ENCODE measurements around the gene SRSF5.

SRSF5 gene

DNA sequence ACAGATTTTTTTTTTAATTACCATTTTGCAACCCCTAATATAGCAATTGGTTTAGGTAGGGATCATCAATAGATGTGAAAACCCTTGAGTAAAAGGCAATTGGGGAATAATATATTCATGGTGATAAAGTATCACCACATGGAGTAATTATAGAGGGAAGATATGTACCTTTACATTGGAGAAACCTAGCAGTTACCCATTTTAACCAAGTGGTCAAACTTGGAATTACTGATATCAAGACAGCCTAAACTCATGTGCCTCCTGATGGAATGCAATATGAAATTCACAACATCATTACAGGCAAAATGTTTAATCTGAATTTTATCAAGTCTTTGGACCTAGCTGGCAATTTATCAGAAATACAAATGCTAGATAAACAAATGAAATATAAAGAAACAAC is 36.8 kb downstream of the SRSF5 start:
- no peak for DNase-seq (ENCODE audit: low read depth in 2 of 2)
- TF ChIP-seq, protein P1, sequence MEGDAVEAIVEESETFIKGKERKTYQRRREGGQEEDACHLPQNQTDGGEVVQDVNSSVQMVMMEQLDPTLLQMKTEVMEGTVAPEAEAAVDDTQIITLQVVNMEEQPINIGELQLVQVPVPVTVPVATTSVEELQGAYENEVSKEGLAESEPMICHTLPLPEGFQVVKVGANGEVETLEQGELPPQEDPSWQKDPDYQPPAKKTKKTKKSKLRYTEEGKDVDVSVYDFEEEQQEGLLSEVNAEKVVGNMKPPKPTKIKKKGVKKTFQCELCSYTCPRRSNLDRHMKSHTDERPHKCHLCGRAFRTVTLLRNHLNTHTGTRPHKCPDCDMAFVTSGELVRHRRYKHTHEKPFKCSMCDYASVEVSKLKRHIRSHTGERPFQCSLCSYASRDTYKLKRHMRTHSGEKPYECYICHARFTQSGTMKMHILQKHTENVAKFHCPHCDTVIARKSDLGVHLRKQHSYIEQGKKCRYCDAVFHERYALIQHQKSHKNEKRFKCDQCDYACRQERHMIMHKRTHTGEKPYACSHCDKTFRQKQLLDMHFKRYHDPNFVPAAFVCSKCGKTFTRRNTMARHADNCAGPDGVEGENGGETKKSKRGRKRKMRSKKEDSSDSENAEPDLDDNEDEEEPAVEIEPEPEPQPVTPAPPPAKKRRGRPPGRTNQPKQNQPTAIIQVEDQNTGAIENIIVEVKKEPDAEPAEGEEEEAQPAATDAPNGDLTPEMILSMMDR (IDR thresholded peaks at IDR 0.05; ENCODE audit: low read depth, low read length) = peak; percentile 16
- no peak overlapping the region for H3K4me3 ChIP-seq (replicated peaks in 1 of 2; ENCODE audit: low read depth in 2 of 2, low read length in 2 of 2)

DNA sequence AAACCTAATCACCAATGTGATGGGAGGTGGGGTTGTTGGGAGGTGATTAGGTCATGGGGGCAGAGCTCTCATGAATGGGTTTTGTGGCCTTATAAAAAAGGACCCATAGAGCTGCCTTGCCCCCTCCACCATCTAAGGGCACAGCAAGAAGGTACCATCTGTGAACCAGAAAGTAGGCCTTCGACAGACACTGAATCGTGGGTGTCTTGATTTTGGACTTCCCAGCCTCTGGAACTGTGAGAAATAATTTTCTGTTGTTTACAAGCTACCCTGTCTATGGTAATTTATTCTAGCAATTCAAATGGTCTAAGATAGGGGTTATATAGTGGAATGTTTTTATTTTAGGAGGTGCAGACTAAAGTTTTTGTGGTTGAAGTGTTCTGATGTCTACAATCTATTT is 38.0 kb downstream of the SRSF5 start:
- DNase-seq (ENCODE audit: low read depth in 2 of 2) = no peak
- TF ChIP-seq, protein P1 (IDR thresholded peaks at IDR 0.05; ENCODE audit: low read depth, low read length) = no peak
- H3K4me3 ChIP-seq (replicated peaks in 1 of 2; ENCODE audit: low read depth in 2 of 2, low read length in 2 of 2) = no peak overlapping the region

DNA sequence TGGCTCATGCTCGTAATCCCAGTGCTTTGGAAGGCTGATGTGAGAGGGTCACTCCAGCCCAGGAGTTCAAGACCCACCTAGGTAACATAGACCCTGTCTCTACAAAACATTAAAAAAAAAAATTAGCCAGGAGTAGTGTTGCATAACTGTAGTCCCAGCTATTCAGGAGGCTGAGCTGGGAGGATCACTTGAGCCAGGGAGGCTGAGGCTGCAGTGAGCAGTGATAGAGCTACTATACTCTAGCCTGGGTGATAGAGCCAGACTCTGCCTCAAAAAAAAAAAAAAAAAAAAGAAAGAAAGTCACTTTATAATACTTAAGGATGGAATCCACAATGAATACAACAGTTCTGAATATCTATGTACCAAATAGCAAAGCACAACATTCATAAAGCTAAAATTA is 40.2 kb downstream of the SRSF5 start:
- TF ChIP-seq, protein P1 (IDR thresholded peaks at IDR 0.05; ENCODE audit: low read depth, low read length) = no peak
- DNase-seq (ENCODE audit: low read depth in 2 of 2) = no peak
- no peak overlapping the region for H3K4me3 ChIP-seq (replicated peaks in 1 of 2; ENCODE audit: low read depth in 2 of 2, low read length in 2 of 2)

DNA sequence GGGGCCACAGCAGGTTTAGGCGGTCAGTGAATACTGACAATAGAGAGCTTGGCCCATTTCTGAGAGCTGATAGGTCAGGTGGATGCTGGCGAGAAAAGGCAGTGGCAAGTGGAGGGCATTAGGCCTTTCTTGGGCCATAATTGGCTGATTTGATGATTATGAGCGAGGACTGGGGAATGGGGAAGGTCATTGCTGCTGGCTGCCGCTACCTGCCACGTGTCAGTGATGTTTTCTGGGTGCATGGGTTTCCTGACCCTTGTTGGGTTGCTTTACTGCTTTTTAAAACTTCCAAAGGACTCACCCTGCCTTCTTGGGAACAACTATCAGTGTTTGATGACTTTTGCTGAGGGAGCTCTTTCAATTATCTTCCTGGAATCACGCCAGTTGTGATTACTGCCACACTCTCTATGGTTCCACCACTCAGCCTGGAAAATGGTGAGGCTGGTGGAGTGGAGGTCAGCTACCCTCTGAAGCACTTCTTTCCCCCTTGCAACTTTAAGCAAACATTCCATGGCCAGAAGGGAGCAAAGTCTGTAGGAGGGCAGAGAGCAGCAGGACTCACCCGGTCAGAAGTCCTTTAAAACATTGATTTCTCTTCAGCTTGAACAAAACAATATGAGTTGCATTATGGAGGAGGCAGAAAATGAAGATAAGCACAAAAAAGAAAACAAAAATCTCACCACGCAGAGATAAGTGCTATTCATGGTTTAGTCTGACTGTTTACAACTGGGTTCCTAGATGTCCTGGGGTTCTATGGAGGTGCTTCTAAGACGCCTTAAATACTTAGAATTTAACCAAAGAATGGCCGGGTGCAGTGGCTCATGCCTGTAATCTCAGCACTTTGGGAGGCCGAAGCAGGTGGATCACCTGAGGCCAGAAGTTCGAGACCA is 42.2 kb downstream of the SRSF5 start:
- H3K4me3 ChIP-seq (replicated peaks in 1 of 2; ENCODE audit: low read depth in 2 of 2, low read length in 2 of 2) = no peak overlapping the region
- no peak for DNase-seq (ENCODE audit: low read depth in 2 of 2)
- TF ChIP-seq, protein P1 (IDR thresholded peaks at IDR 0.05; ENCODE audit: low read depth, low read length) = no peak

DNA sequence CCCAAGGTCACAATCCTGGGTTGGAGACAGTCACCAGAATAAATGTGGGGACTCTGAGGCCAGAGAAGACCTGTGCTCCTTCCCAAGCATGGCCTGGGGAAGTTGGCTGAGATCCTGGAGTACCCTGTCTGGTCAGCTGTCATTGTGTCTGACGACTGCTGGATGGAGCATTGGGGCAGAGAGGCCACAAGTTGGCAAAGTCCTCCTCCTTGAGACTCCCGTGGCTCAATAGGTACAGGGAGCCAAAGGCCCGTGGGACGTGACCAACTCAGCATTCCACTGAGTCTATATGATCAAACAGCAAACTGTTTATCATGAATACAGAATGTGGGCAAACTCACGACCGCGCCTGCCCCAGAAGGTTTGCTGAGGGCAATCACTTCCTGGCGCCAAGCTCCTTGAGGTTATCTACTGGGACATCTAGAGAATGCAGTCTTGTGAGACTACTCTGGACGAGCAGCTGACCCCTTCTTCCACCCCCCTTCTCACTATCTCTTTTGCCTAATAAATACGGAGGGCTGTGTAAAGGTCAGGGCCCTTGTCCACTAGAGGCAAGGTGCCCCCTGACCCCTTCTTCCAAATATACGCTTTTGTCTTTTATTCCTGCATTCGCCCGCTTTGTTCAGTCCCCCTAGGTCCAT is 44.4 kb downstream of the SRSF5 start:
- TF ChIP-seq, protein P1 (IDR thresholded peaks at IDR 0.05; ENCODE audit: low read depth, low read length) = no peak
- no peak for DNase-seq (ENCODE audit: low read depth in 2 of 2)
- no peak overlapping the region for H3K4me3 ChIP-seq (replicated peaks in 1 of 2; ENCODE audit: low read depth in 2 of 2, low read length in 2 of 2)

DNA sequence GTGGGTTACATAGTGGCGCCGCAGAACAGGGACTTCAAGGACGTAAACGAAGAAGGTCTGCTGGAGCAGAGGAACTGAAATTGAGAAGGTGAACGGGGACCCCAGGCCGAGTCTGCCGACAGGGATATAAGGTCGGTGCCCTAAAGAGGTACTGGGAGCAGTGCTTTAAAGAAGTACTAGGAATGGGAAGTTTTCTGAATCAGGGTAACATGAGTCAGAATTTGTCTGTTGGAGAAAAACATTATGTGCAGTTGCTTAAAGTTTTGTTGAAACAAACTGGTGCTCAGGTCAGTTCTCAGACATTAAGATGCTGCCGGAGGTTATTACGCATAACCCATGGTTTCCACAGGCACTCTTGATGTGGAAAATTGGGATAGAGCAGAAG is 44.9 kb downstream of the SRSF5 start:
- no peak overlapping the region for H3K4me3 ChIP-seq (replicated peaks in 1 of 2; ENCODE audit: low read depth in 2 of 2, low read length in 2 of 2)
- TF ChIP-seq, protein P1 (IDR thresholded peaks at IDR 0.05; ENCODE audit: low read depth, low read length) = no peak
- no peak for DNase-seq (ENCODE audit: low read depth in 2 of 2)

Measured in cardiac fibroblast (primary cell).